SK-N-SH treated with all-trans-retinoic acid at 6 μM for 48 hours (cell line): ENCODE data around the gene PAPPA2.

Experiments used
- PATZ1 ChIP-seq: fragments of 250-450 bp; sonication (Bioruptor Pico); IDR thresholded peaks from 2 replicates; pipeline ENCODE4 v1.8.0; 2020; ENCODE audit warnings: mild to moderate bottlenecking, moderate library complexity, borderline replicate concordance
- PPARA ChIP-seq: fragments of 250-450 bp; sonication (Bioruptor Pico); IDR thresholded peaks from 2 replicates; pipeline ENCODE4 v1.5.0; 2020; ENCODE audit warnings: mild to moderate bottlenecking, borderline replicate concordance

GRCh38 chr1:176574756-176575155, 111.8 kb downstream of the PAPPA2 start:
- TF ChIP-seq PATZ1 (no peak), PPARA (no peak)
